Measurements from ENCODE around the gene TBC1D3B. TPM values are rescaled to one million over a fixed set of nuclear protein-coding genes. Genes with fewer than 3 reads are reported as not detected.

Gene TBC1D3B
- polyA plus RNA-seq, 2 of the 4 experiments (the other 2 are of a cell fraction): 1.5 to 5.6 TPM

DNA sequence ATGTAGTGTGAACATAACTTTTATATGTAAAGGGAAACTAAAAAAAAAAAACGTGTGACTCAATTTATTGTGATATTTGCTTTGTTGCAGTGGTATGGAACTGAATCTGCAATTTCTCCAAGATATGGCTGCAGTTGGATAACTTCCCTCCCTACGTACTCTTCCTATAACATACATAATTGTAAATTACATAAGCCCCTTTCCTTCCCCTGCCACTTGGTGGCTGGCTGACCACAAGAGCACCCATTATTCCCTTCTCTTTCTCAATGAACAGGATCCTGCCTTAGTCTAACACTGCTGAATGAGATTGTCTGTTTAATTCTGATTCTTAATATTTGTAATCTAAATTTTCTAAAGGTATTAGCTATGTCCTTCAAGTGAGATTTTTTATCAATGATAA is 45.0 kb downstream of the TBC1D3B start:
- Histone ChIP-seq H3K27ac (no peak overlapping the region), H3K4me3 (no peak overlapping the region), H3K9me3 (no peaks in the 10 kb centered on the region), H3K4me1 (no peaks in the 10 kb centered on the region), H3K4me2 (no peak overlapping the region)
- 21% methylated on average over 2 of the region's 2 CpGs for WGBS (ENCODE audit: missing lambda C conversion rate)
- no peak for TF ChIP-seq CBX8 (IDR thresholded peaks at IDR 0.05)
- no peak for TF ChIP-seq RARB (CRISPR knock-in tag; IDR thresholded peaks at IDR 0.05)
- TF ChIP-seq, protein P1, sequence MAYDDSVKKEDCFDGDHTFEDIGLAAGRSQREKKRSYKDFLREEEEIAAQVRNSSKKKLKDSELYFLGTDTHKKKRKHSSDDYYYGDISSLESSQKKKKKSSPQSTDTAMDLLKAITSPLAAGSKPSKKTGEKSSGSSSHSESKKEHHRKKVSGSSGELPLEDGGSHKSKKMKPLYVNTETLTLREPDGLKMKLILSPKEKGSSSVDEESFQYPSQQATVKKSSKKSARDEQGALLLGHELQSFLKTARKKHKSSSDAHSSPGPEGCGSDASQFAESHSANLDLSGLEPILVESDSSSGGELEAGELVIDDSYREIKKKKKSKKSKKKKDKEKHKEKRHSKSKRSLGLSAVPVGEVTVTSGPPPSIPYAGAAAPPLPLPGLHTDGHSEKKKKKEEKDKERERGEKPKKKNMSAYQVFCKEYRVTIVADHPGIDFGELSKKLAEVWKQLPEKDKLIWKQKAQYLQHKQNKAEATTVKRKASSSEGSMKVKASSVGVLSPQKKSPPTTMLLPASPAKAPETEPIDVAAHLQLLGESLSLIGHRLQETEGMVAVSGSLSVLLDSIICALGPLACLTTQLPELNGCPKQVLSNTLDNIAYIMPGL (CRISPR knock-in tag; IDR thresholded peaks at IDR 0.05; ENCODE audit: borderline replicate concordance): no peak
- TF ChIP-seq PHF8 (IDR thresholded peaks at IDR 0.05; ENCODE audit: borderline replicate concordance, low read depth): no peak
- TF ChIP-seq, protein P2, sequence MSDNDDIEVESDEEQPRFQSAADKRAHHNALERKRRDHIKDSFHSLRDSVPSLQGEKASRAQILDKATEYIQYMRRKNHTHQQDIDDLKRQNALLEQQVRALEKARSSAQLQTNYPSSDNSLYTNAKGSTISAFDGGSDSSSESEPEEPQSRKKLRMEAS (IDR thresholded peaks at IDR 0.05): no peak
- no peak for TF ChIP-seq HOXB5 (CRISPR knock-in tag; IDR thresholded peaks at IDR 0.05)
- TF ChIP-seq POLR2AphosphoS2 (conservative IDR thresholded peaks at IDR 0.05; ENCODE audit: low read length): no peak
- TF ChIP-seq NR3C1 (IDR thresholded peaks at IDR 0.05): no peak
- ATAC-seq (peak in 1 of 2 experiments; percentile 51; a peak in 1 of 6 replicates), FAIRE-seq (no peak), DNase-seq (ENCODE audit: low read depth in 1 of 2, low spot score in 1 of 2) (no peak)
- ChIA-PET POLR2A (no interaction called here), CTCF (interaction anchor here (1.6 to 8.2 kb wide), 5 partner anchors 17 to 352 kb away, joined by 3 to 83 read pairs (median 5); partner anchors contain the start of gene CCL16)

DNA sequence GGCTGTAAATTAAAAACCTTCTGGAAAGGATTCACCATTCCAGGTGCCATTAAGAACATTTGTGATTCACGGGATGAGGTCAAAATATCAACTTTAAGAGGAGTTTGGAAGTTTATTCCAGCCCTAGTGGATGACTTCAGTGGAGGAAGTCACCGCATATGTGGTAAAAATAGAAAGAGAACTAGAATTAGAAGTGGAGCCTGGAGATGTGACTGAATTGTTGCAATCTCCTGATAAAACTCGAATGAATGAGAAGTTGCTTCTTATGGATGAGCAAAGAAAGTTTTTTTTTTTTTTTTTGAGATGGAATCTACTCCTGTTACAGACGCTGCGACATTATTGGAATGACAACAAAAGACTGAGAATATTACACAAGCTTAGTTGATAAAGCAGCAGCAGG is 46.1 kb downstream of the TBC1D3B start:
- no peaks in the 10 kb centered on the region for H3K4me1 ChIP-seq
- FAIRE-seq: no peak
- POLR2A ChIA-PET: no interaction called here
- TF ChIP-seq POLR2AphosphoS2 (conservative IDR thresholded peaks at IDR 0.05; ENCODE audit: low read length) (no peak), POLR2A (IDR thresholded peaks at IDR 0.05; ENCODE audit: low read length) (no peak)
- ATAC-seq: no peak
- no peak overlapping the region for H3K4me3 ChIP-seq
- 22% methylated on average over 5 of the region's 5 CpGs for WGBS (ENCODE audit: missing lambda C conversion rate)
- no peak for DNase-seq (ENCODE audit: low read depth in 1 of 2, low spot score in 1 of 2)
- CTCF ChIA-PET: interaction anchor here (1.6 to 8.2 kb wide), 2 partner anchors 18 to 161 kb away, joined by 3 to 83 read pairs; no protein-coding TSS in a partner anchor
- H3K4me2 ChIP-seq: no peak overlapping the region
- no peak overlapping the region for H3K27ac ChIP-seq
- 0 out of 3 replicates have a peak, but pooled peaks cover 2% of the 10 kb centered on the region for H3K9me3 ChIP-seq

DNA sequence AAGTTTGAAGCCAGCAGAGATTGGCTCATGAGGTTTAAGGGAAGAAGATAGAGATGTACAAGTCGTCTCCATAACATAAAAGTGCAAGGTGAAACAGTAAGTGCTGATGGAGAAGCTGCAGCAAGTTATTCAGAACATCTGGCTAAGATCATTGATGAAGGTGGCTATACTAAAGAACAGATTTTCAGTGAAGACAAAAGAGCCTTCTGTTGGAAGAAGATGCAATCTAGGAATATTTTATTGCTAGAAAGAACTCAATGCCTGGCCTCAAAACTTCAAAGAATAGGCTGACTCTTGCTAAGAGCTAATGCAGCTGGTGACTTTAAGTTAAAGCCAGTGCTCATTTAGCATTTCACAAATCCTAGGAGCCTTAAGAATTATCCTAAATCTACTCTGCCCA is 46.8 kb downstream of the TBC1D3B start:
- no peak overlapping the region for H3K4me2 ChIP-seq
- TF ChIP-seq, protein P3, sequence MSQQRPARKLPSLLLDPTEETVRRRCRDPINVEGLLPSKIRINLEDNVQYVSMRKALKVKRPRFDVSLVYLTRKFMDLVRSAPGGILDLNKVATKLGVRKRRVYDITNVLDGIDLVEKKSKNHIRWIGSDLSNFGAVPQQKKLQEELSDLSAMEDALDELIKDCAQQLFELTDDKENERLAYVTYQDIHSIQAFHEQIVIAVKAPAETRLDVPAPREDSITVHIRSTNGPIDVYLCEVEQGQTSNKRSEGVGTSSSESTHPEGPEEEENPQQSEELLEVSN (IDR thresholded peaks at IDR 0.05; ENCODE audit: borderline replicate concordance, low read depth): no peak
- TF ChIP-seq MYC (IDR thresholded peaks at IDR 0.05; ENCODE audit: borderline replicate concordance, low read length) (no peak), FOSL2 (IDR thresholded peaks at IDR 0.05) (no peak), FOSL2 (CRISPR knock-in tag; IDR thresholded peaks at IDR 0.05) (no peak), ZFP36 (IDR thresholded peaks at IDR 0.05; ENCODE audit: borderline replicate concordance, partially characterized antibody) (no peak), NPAS2 (CRISPR knock-in tag; IDR thresholded peaks at IDR 0.05; ENCODE audit: borderline replicate concordance) (no peak), JUNB (IDR thresholded peaks at IDR 0.05) (no peak), FOSB (CRISPR knock-in tag; IDR thresholded peaks at IDR 0.05) (no peak), EHF (CRISPR knock-in tag; IDR thresholded peaks at IDR 0.05) (no peak), HDAC2 (IDR thresholded peaks at IDR 0.05) (no peak), EHMT2 (IDR thresholded peaks at IDR 0.05; ENCODE audit: low read depth) (no peak), CBX2 (IDR thresholded peaks at IDR 0.05; ENCODE audit: borderline replicate concordance, low read depth) (no peak), SMC3 (IDR thresholded peaks at IDR 0.05) (no peak), PHF8 (IDR thresholded peaks at IDR 0.05; ENCODE audit: borderline replicate concordance, low read depth) (no peak)
- TF ChIP-seq, protein P4, sequence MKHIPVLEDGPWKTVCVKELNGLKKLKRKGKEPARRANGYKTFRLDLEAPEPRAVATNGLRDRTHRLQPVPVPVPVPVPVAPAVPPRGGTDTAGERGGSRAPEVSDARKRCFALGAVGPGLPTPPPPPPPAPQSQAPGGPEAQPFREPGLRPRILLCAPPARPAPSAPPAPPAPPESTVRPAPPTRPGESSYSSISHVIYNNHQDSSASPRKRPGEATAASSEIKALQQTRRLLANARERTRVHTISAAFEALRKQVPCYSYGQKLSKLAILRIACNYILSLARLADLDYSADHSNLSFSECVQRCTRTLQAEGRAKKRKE (CRISPR knock-in tag; IDR thresholded peaks at IDR 0.05; ENCODE audit: low read depth): no peak
- TF ChIP-seq, protein P5, sequence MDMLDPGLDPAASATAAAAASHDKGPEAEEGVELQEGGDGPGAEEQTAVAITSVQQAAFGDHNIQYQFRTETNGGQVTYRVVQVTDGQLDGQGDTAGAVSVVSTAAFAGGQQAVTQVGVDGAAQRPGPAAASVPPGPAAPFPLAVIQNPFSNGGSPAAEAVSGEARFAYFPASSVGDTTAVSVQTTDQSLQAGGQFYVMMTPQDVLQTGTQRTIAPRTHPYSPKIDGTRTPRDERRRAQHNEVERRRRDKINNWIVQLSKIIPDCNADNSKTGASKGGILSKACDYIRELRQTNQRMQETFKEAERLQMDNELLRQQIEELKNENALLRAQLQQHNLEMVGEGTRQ (IDR thresholded peaks at IDR 0.05): no peak
- DNase-seq (ENCODE audit: low read depth in 1 of 2, low spot score in 1 of 2): no peak
- ChIA-PET POLR2A (no interaction called here), CTCF (interaction anchor here (0.6 to 8.2 kb wide), 3 partner anchors 19 to 160 kb away, joined by 3 to 83 read pairs (median 3); no protein-coding TSS in a partner anchor)
- no peaks in the 10 kb centered on the region for H3K4me1 ChIP-seq
- H3K9me3 ChIP-seq: 0 out of 3 replicates have a peak, but pooled peaks cover 6% of the 10 kb centered on the region
- H3K4me3 ChIP-seq: no peak overlapping the region
- H3K27ac ChIP-seq: no peak overlapping the region
- WGBS (ENCODE audit: missing lambda C conversion rate): 3% methylated on average over 1 of the region's 1 CpG
- FAIRE-seq: no peak
- no peak for ATAC-seq

Data from A549 (cell line).